Measurements from ENCODE around the gene POLR3A.

POLR3A gene

GRCh38 chr10:78035437-78035836, 6.1 kb upstream of the POLR3A start:
- no peak for TF ChIP-seq Cebpa-rat (IDR thresholded peaks at IDR 0.05)
- Histone ChIP-seq H3K4me2 (peak overlapping the region; percentile 81 to 98 (median 94)), H3K27ac (peak overlapping the region in 4 of 11 experiments; percentile 79 to 94 (median 87); a peak in 4 of 22 replicates), H3K4me3 (peak overlapping the region; percentile 77 to 94 (median 88); a peak in 18 of 20 replicates), H3K36me3 (peaks cover 55 to 62% (median 60%) of the 10 kb centered on the region in 11 experiments), H3K9me3 (replicated peaks in 1 of 11) (no peaks in the 10 kb centered on the region), H3K4me1 (peaks cover 45 to 59% (median 54%) of the 10 kb centered on the region in 10 experiments), H4K20me1 (peaks cover 58 to 63% (median 60%) of the 10 kb centered on the region in 11 experiments), H3K9ac (peak overlapping the region; percentile 87 to 96 (median 92)), H3K27me3 (no peaks in the 10 kb centered on the region)

DNA sequence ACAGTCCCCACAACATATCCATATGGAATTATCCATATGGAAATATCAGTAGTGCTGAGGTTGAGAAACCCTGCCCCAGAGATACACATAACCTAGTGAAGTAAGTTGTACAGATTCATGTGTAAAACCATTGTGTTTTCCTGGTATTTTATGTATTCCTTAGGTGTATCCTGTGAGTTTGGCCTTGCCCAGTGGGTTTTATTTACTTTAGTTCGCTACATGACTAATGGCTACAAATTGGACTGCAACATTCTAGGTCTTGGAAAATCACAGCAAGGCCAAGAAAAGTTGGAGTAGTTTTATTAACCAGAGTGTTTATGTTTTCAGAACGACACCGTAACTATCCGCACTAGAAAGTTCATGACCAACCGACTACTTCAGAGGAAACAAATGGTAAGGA, 5.7 kb upstream of the POLR3A start:
- Histone ChIP-seq H3K9me3 (replicated peaks in 1 of 11) (no peaks in the 10 kb centered on the region), H3K4me3 (peak overlapping the region; percentile 77 to 94 (median 88)), H3K4me1 (peaks cover 47 to 59% (median 54%) of the 10 kb centered on the region in 10 experiments), H3K27ac (peak overlapping the region; percentile 59 to 94 (median 86); a peak in 21 of 22 replicates), H3K4me2 (peak overlapping the region; percentile 81 to 98 (median 94)), H4K20me1 (peaks cover 54 to 59% (median 56%) of the 10 kb centered on the region in 11 experiments), H3K9ac (peak overlapping the region; percentile 87 to 96 (median 92)), H3K36me3 (peaks cover 51 to 58% (median 56%) of the 10 kb centered on the region in 11 experiments), H3K27me3 (no peaks in the 10 kb centered on the region)
- TF ChIP-seq Cebpa-rat (IDR thresholded peaks at IDR 0.05), result no peak

DNA sequence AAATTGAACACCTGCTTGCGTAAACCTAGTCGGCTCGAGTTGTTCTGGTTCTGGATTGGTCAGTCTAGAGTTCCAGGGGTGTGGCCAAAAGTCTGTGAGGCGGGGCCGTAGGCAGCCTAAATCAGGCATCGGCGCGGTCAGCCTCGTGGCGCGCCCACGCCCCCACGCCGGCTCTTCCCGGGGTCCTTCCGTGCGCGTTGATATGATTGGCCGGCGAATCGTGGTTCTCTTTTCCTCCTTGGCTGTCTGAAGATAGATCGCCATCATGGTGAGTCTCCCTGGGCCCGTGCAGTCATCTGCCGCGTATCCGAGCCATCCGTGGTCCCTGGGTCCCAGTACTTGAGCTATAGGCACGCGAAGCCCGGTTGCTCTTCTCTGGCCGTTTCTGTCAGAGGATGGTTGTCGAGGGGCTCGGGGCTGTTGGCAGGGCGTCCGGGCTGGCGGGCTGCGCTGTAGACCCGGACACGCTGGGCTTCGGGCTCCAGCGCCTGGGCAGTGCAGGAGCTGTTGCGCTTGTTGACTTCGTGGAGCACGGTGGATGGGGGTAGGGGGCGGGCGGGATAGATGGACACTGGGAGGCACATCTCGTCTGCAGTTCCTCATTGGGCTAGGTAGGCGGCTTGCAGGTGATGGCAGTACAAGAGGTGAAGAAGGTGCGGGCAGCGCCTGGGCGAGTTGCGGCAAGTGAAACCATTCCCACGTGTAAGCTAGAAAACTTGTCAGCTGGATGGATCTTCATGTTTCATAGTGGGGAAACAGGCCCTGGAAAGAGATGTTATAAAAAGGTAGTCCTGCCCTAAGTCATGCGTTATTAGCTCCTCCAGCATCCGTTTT, 4.5 kb upstream of the POLR3A start, which contains the start of gene RPS24:
RPS24 (plus strand) TSS at position 227 of the 834 bp plus-strand sequence; CDS start at position 266, 39 bp downstream.
- TF ChIP-seq Cebpa-rat (IDR thresholded peaks at IDR 0.05), result no peak; a peak in 1 of 22 replicates
- Histone ChIP-seq H3K36me3 (peaks cover 39 to 46% (median 44%) of the 10 kb centered on the region in 11 experiments), H3K27ac (peak within 1 kb of the TSS; percentile 59 to 94 (median 86)), H4K20me1 (peaks cover 42 to 48% (median 45%) of the 10 kb centered on the region in 11 experiments), H3K9me3 (replicated peaks in 1 of 11) (no peaks in the 10 kb centered on the region), H3K4me3 (peak within 1 kb of the TSS; percentile 77 to 94 (median 88)), H3K9ac (peak within 1 kb of the TSS; percentile 87 to 96 (median 92)), H3K4me1 (peaks cover 42 to 50% (median 45%) of the 10 kb centered on the region in 10 experiments), H3K27me3 (no peaks in the 10 kb centered on the region), H3K4me2 (peak within 1 kb of the TSS; percentile 81 to 98 (median 94))

DNA sequence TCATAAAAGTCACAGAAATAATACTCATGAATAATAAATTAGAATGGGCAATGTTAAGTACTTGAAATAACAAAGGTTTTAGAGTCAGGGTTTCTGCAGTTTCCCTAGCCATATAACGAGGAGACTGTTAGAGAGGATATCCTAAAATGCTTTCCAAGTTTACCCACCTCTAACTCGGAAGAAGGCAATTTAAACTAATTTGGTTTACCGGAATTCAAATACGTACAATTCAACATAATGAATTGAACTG, 4.0 kb upstream of the POLR3A start:
- Histone ChIP-seq H3K27ac (peak overlapping the region in 9 of 11 experiments; percentile 28 to 94 (median 83); a peak in 10 of 22 replicates), H3K4me1 (peaks cover 42 to 50% (median 46%) of the 10 kb centered on the region in 10 experiments), H3K9ac (peak overlapping the region in 10 of 11 experiments; percentile 12 to 95 (median 52); a peak in 7 of 22 replicates)

GRCh38 chr10:78028438-78029268, 662 bp downstream of the POLR3A start:
- peak overlapping the region; percentile 88 to 99 (median 93) for H3K4me3 ChIP-seq
- peak overlapping the region; percentile 80 to 96 (median 93) for H3K4me2 ChIP-seq
- no peaks in the 10 kb centered on the region for H3K9me3 ChIP-seq (replicated peaks in 1 of 11)
- TF ChIP-seq Cebpa-rat (IDR thresholded peaks at IDR 0.05), result no peak
- H3K27ac ChIP-seq, result peak overlapping the region; percentile 60 to 88 (median 84)
- peaks cover 27 to 44% (median 34%) of the 10 kb centered on the region in 11 experiments for H3K36me3 ChIP-seq
- peak overlapping the region; percentile 87 to 95 (median 91) for H3K9ac ChIP-seq
- no peaks in the 10 kb centered on the region for H3K27me3 ChIP-seq
- H3K4me1 ChIP-seq, result peaks cover 13 to 29% (median 17%) of the 10 kb centered on the region in 10 experiments
- peaks cover 0 to 32% (median 12%) of the 10 kb centered on the region in 11 experiments; a peak in 10 of 22 replicates for H4K20me1 ChIP-seq

More for the DNA sequence above, 4.0 kb upstream of the POLR3A start:
- Histone ChIP-seq H3K4me2 (peak overlapping the region; percentile 15 to 75 (median 65); a peak in 21 of 22 replicates), H3K9me3 (replicated peaks in 1 of 11) (no peaks in the 10 kb centered on the region), H3K36me3 (peaks cover 34 to 41% (median 39%) of the 10 kb centered on the region in 11 experiments), H3K4me3 (peak overlapping the region; percentile 77 to 94 (median 88)), H4K20me1 (peaks cover 37 to 48% (median 40%) of the 10 kb centered on the region in 11 experiments; a peak in 21 of 22 replicates), H3K27me3 (no peaks in the 10 kb centered on the region)
- TF ChIP-seq Cebpa-rat (IDR thresholded peaks at IDR 0.05), result no peak

DNA sequence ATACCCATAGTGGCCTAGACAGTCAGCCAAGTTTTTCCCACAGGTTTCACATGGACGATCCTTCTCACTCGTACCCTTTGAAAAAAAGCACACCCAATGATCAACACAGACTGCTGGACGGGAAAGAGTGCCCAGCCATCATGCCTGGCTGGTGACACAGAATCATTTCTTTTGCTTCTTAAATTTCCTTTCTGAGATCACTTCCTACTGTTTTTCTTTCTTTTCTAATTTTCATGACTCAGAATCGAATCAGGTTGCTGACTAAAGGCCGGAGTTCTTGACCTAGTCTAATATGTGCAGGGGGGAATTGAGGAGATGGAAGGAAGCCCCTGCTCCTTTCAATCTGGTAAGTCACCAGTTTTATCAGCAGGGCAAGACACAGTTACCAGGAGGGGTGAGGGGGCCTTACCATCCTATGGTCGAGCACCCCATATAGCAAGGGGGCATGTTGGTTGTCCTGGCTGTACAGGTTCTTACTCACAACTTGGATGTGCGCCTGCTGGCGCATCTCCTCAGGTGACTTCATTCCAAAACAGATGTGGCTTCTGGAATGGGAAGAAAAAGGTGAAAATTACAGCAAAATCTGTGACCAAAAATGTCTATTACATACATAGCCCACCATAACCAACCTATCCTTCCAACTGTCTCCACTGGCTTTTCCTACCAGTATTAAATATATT, 3.5 kb downstream of the POLR3A start:
- H3K9me3 ChIP-seq (replicated peaks in 1 of 11), result no peaks in the 10 kb centered on the region
- no peak overlapping the region for H3K4me2 ChIP-seq
- H4K20me1 ChIP-seq, result peaks cover 0 to 32% (median 17%) of the 10 kb centered on the region in 11 experiments; a peak in 11 of 22 replicates
- H3K9ac ChIP-seq, result no peak overlapping the region
- no peak overlapping the region for H3K4me3 ChIP-seq
- H3K27me3 ChIP-seq, result no peaks in the 10 kb centered on the region
- H3K4me1 ChIP-seq, result peaks cover 12 to 25% (median 15%) of the 10 kb centered on the region in 10 experiments
- no peak overlapping the region for H3K27ac ChIP-seq
- TF ChIP-seq Cebpa-rat (IDR thresholded peaks at IDR 0.05), result no peak
- peaks cover 56 to 72% (median 62%) of the 10 kb centered on the region in 11 experiments for H3K36me3 ChIP-seq

- Histone ChIP-seq H3K9me3 (replicated peaks in 1 of 11) (no peaks in the 10 kb centered on the region), H3K9ac (no peak overlapping the region), H3K36me3 (peaks cover 77 to 93% (median 83%) of the 10 kb centered on the region in 11 experiments), H3K4me1 (peaks cover 11 to 19% (median 13%) of the 10 kb centered on the region in 10 experiments), H3K4me2 (no peak overlapping the region), H3K27me3 (no peaks in the 10 kb centered on the region), H4K20me1 (peaks cover 0 to 29% (median 17%) of the 10 kb centered on the region in 11 experiments; a peak in 11 of 22 replicates), H3K27ac (no peak overlapping the region), H3K4me3 (no peak overlapping the region)
- no peak for TF ChIP-seq Cebpa-rat (IDR thresholded peaks at IDR 0.05)
Observed at GRCh38 chr10:78023741-78024140, 5.6 kb downstream of the POLR3A start.

DNA sequence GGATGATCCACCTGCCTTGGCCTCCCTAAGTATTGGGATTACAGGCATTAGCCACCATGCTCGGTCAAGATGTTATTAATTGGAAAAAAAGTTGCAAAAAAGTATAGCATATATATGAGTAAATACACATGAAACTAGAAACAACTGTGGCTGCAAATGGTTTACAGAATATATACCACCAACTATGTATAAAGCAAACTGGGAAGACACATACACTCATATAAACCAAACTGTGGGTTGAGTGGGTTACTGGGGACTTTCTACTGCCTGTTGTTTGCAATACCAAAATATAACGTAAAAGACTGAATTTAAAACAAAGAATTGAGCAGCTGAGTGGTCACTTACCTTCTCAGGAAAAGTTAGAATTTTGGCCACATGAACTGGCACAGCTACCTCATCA, 8.1 kb downstream of the POLR3A start:
- H3K36me3 ChIP-seq, result peaks cover 100% of the 10 kb centered on the region in 11 experiments
- H3K4me3 ChIP-seq, result no peak overlapping the region
- H3K9ac ChIP-seq, result no peak overlapping the region

More for the DNA sequence above, 8.1 kb downstream of the POLR3A start:
- Histone ChIP-seq H3K27me3 (no peaks in the 10 kb centered on the region), H4K20me1 (peaks cover 0 to 12% (median 0%) of the 10 kb centered on the region in 11 experiments; a peak in 7 of 22 replicates), H3K4me2 (no peak overlapping the region), H3K9me3 (replicated peaks in 1 of 11) (no peaks in the 10 kb centered on the region), H3K27ac (no peak overlapping the region), H3K4me1 (no peaks in the 10 kb centered on the region)
- no peak for TF ChIP-seq Cebpa-rat (IDR thresholded peaks at IDR 0.05)

Measured in BLaER1 treated with 17β-estradiol and CSF1 and Interleukin-3, amounts not matched to agents 10 nM and 100 nM (cell line).